Ishikawa (cell line): ENCODE measurements around the gene RAD51B.

Source experiments
- CEBPB ChIP-seq: IDR thresholded peaks from 2 replicates; pipeline ENCODE4 v1.6.1; 2012
- CREB1 ChIP-seq: IDR thresholded peaks from 2 replicates; pipeline ENCODE4 v1.6.1; 2012; ENCODE audit warnings: low read depth
- EGR1 ChIP-seq: IDR thresholded peaks from 2 replicates; pipeline ENCODE4 v1.6.1; 2012
- EP300 ChIP-seq: IDR thresholded peaks from 2 replicates; pipeline ENCODE4 v1.6.1; 2012; ENCODE audit warnings: borderline replicate concordance
- FOXM1 ChIP-seq: IDR thresholded peaks from 2 replicates; pipeline ENCODE4 v1.6.1; 2012; ENCODE audit warnings: low read depth, borderline replicate concordance
- NFIC ChIP-seq: IDR thresholded peaks from 2 replicates; pipeline ENCODE4 v1.6.1; 2012
- RAD21 ChIP-seq: IDR thresholded peaks from 2 replicates; pipeline ENCODE4 v1.6.1; 2012; ENCODE audit warnings: low read depth
- TAF1 ChIP-seq: IDR thresholded peaks from 2 replicates; pipeline ENCODE4 v1.6.1; 2012; ENCODE audit warnings: low read depth, mild to moderate bottlenecking
- TCF12 ChIP-seq: IDR thresholded peaks from 2 replicates; pipeline ENCODE4 v1.6.1; 2012; ENCODE audit warnings: low read depth
- TEAD4 ChIP-seq: IDR thresholded peaks from 2 replicates; pipeline ENCODE4 v1.6.1; 2012
- YY1 ChIP-seq: IDR thresholded peaks from 2 replicates; pipeline ENCODE4 v1.6.1; 2012; ENCODE audit warnings: low read depth
- ZBTB7A ChIP-seq: IDR thresholded peaks from 2 replicates; pipeline ENCODE4 v1.6.1; 2012; ENCODE audit warnings: low read depth
- TF ChIP-seq, protein P1 (sequence below): IDR thresholded peaks from 2 replicates; pipeline ENCODE4 v1.6.1; 2012
- TF ChIP-seq, protein P2 (sequence below): IDR thresholded peaks from 2 replicates; pipeline ENCODE4 v1.6.1; 2012; ENCODE audit warnings: low read depth, mild to moderate bottlenecking
- TF ChIP-seq, protein P3 (sequence below): IDR thresholded peaks from 2 replicates; pipeline ENCODE4 v1.6.1; 2012

RAD51B gene

DNA sequence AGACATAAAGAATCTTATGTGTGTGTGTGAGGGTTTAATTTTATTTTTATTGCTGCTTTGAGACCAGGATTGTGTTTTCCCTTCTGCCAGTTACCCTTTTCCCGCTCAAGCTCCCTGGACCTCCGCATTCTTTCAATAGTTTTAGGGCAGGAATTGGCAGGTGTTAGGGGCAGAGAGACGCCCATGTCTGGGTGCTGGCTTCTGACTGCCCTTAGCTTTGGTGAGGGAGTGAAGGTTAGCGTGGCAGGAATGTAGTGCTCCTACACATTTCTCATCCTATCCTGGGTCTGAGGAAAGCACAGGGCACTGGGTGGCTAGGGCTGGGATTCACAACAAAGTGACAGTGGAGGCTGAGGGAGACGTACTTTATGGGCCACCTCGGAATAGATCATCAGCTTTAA lies 545.2 kb downstream of the RAD51B start:
- TF ChIP-seq, protein P1, sequence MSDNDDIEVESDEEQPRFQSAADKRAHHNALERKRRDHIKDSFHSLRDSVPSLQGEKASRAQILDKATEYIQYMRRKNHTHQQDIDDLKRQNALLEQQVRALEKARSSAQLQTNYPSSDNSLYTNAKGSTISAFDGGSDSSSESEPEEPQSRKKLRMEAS, result no peak
- TF ChIP-seq NFIC, result no peak
- TF ChIP-seq RAD21, result no peak
- TF ChIP-seq, protein P2, sequence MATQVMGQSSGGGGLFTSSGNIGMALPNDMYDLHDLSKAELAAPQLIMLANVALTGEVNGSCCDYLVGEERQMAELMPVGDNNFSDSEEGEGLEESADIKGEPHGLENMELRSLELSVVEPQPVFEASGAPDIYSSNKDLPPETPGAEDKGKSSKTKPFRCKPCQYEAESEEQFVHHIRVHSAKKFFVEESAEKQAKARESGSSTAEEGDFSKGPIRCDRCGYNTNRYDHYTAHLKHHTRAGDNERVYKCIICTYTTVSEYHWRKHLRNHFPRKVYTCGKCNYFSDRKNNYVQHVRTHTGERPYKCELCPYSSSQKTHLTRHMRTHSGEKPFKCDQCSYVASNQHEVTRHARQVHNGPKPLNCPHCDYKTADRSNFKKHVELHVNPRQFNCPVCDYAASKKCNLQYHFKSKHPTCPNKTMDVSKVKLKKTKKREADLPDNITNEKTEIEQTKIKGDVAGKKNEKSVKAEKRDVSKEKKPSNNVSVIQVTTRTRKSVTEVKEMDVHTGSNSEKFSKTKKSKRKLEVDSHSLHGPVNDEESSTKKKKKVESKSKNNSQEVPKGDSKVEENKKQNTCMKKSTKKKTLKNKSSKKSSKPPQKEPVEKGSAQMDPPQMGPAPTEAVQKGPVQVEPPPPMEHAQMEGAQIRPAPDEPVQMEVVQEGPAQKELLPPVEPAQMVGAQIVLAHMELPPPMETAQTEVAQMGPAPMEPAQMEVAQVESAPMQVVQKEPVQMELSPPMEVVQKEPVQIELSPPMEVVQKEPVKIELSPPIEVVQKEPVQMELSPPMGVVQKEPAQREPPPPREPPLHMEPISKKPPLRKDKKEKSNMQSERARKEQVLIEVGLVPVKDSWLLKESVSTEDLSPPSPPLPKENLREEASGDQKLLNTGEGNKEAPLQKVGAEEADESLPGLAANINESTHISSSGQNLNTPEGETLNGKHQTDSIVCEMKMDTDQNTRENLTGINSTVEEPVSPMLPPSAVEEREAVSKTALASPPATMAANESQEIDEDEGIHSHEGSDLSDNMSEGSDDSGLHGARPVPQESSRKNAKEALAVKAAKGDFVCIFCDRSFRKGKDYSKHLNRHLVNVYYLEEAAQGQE, result no peak
- TF ChIP-seq CREB1, result no peak
- no peak for TF ChIP-seq YY1
- TF ChIP-seq FOXM1, result no peak
- peak; percentile 45; the same call in 1 of the 2 replicates for TF ChIP-seq TEAD4
- no peak for TF ChIP-seq CEBPB
- no peak for TF ChIP-seq EGR1
- TF ChIP-seq, protein P3, sequence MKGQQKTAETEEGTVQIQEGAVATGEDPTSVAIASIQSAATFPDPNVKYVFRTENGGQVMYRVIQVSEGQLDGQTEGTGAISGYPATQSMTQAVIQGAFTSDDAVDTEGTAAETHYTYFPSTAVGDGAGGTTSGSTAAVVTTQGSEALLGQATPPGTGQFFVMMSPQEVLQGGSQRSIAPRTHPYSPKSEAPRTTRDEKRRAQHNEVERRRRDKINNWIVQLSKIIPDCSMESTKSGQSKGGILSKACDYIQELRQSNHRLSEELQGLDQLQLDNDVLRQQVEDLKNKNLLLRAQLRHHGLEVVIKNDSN, result no peak
- no peak; the same call in 1 of the 2 replicates for TF ChIP-seq EP300
- TF ChIP-seq TCF12, result peak; percentile 57; the same call in 1 of the 2 replicates
- no peak for TF ChIP-seq ZBTB7A
- no peak for TF ChIP-seq TAF1

DNA sequence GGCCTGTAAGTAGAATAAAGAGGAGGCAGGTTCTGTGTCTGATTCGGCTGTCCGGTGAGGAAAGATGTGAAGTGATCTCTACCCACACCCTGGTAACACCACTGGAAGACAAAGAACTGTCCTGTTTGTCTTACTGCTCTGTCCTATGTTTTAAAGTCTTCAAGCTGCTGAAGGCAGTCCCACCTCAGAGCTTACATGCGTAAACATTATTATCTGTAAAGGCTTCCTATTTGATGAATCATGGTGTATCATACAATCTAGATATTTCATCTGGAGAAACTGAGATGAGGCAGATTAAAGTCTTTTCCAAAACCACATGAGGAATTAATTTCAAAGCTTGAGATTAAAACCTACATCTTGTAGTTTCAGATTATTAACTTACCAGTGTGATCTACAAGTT lies 545.6 kb downstream of the RAD51B start:
- TF ChIP-seq RAD21 (no peak), FOXM1 (no peak), EP300 (no peak), CEBPB (no peak), CREB1 (no peak), TCF12 (no peak), TEAD4 (no peak), ZBTB7A (no peak), TAF1 (no peak), NFIC (no peak)
- TF ChIP-seq, protein P1, result no peak
- TF ChIP-seq, protein P3, result no peak

DNA sequence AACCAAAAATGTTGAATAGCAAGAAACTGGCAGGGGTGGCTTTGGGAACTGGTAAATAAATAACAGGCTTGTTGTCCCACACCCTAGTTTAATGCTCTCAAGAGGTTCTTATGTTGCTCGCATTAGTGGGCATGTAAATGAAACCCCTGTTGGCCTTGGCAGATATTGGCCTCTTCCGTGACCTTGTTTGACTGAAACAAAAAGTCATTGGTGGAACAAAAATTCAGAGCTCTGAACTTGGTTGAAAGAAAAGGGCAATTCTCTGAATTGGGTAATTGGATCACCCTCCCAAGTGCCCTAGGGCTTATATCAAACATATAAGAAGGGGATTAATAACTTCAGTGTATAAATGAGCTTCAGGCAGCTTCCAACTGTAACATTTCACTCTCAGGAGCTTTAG lies 547.1 kb downstream of the RAD51B start:
- no peak for TF ChIP-seq YY1
- no peak for TF ChIP-seq CREB1
- TF ChIP-seq TAF1, result no peak
- TF ChIP-seq EP300, result no peak
- TF ChIP-seq CEBPB, result no peak
- TF ChIP-seq ZBTB7A, result no peak
- TF ChIP-seq, protein P3, result no peak
- TF ChIP-seq, protein P2, result no peak
- no peak for TF ChIP-seq TEAD4
- no peak for TF ChIP-seq EGR1
- TF ChIP-seq TCF12, result no peak
- no peak for TF ChIP-seq FOXM1

DNA sequence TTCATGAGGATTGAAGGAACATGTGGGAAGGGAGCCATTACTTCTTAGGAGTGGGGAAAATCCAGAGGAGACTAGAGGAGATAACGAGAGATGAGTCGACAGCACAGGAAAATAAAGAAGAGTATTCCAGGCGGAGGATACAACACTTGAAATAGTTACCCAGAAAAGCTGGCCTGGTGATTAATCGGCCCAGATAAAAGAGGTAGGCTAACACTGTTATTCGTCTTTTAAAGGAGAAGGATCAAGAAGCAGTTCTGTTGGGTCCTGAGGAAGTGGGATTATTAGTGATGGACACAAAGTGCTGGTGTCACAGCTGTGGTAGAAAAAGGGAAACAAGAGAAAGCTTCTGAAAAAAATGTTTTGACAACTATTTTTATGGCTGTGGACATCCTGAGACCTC lies 548.0 kb downstream of the RAD51B start:
- TF ChIP-seq EGR1 (no peak), CREB1 (no peak), NFIC (no peak), TEAD4 (no peak), FOXM1 (no peak), TAF1 (no peak), CEBPB (no peak), TCF12 (no peak), RAD21 (no peak), ZBTB7A (no peak), EP300 (no peak)
- TF ChIP-seq, protein P1, result no peak
- TF ChIP-seq, protein P3, result no peak

DNA sequence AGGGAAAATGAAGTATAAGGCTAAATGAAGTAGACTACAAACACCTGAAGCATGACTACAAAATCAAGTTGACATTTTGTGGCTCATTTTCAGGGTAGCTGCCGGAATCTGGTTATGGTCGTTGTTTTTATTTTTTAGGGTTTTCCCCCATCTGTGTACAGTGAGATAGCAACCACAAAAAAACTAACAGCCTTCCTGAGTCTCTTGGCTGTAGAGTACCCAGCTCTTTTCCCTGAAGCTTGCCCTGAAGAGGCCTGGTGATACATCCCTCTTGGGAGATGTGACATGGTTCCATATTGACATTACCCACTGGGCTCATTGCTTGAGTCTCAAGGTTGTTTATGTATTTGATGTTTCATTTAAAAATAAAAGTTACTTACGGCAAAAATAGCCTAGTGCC lies 549.3 kb downstream of the RAD51B start:
- no peak for TF ChIP-seq TCF12
- TF ChIP-seq, protein P1, result no peak
- TF ChIP-seq NFIC, result no peak
- TF ChIP-seq ZBTB7A, result no peak
- TF ChIP-seq, protein P3, result no peak
- TF ChIP-seq EGR1, result no peak
- no peak for TF ChIP-seq YY1
- TF ChIP-seq TEAD4, result no peak
- TF ChIP-seq FOXM1, result no peak
- TF ChIP-seq, protein P2, result no peak
- no peak for TF ChIP-seq TAF1
- TF ChIP-seq EP300, result no peak
- TF ChIP-seq CREB1, result no peak
- no peak for TF ChIP-seq CEBPB
- TF ChIP-seq RAD21, result no peak
